ENCODE results near the gene NDUFA9. TPM values are rescaled to one million over a fixed set of nuclear protein-coding genes. Genes with fewer than 3 reads are reported as not detected.

Gene NDUFA9
- total RNA-seq, 1 experiment from 2014 or later: 111 TPM

GRCh38 chr12:4690760-4691159 lies 41.8 kb downstream of the NDUFA9 start:
- no peak for DNase-seq (ENCODE audit: low read depth)

Other genes starting within 250 kb of the NDUFA9 start
- not detected in 2 replicates for gene FGF6, start 203.3 kb upstream of the NDUFA9 start, total RNA-seq (2014; rRNA removed; shearing (Covaris generic))
- gene RAD51AP1, start 110.2 kb upstream of the NDUFA9 start, total RNA-seq (2014; rRNA removed; shearing (Covaris generic)): 63.4 and 66.7 TPM in 2 replicates
- gene DYRK4, start 86.9 kb upstream of the NDUFA9 start, total RNA-seq (2014; rRNA removed; shearing (Covaris generic)): 52.6 and 54.0 TPM in 2 replicates
- 1.1 and 2.0 TPM in 2 replicates for gene AKAP3, start 63 bp upstream of the NDUFA9 start, total RNA-seq (2014; rRNA removed; shearing (Covaris generic))
- gene GALNT8, start 71.3 kb downstream of the NDUFA9 start, total RNA-seq (2014; rRNA removed; shearing (Covaris generic)): not detected in 2 replicates